NCI-H748 (cell line): ENCODE data around the gene TAS2R1.

ENCODE experiments used
- DNase-seq: peaks from one replicate; lab custom pipeline; 2025; ENCODE audit not compliant: unreplicated experiment; lab: John Stamatoyannopoulos, UW

TAS2R1 gene

DNA sequence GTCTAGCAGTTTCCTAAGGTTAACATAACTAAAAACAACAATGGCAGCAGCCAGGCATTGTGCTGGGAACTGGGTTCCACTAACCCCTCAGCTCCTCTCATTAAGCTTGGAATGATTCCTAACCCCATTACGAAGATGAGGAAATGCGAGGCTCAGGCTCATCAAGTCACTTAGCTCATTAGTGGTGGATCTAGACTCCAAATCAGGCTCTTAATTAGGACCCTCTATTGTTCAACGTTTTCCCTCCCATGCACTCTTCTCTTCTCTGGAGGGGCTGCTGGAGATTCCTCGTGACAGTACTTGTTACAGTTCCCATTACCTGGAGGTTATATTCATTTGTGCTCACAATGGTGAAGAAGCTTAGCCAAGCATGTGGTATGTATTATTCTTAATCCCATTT, 6.5 kb downstream of the TAS2R1 start:
- DNase-seq: no peak

DNA sequence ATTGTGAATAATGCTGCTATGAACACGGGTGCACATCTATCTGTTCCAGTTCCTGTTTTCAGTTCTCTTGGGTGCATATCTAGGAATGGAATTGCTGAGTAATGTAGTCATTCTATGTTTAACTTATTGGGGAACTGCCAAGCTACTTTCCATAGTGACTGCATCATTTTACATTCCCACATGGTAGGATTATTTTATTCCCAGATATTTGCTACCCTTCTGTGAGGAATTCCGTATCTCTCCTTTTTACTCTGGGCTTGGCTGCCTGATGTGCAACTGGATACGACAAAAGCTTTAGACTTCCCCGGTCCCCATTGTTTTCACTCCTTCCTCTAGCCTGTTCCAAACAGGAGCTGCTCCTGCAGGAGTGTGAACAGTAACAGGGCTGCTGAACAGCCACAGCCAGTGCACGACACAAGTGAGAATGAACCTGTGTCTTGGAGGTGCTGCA, 7.2 kb downstream of the TAS2R1 start:
- DNase-seq: no peak

DNA sequence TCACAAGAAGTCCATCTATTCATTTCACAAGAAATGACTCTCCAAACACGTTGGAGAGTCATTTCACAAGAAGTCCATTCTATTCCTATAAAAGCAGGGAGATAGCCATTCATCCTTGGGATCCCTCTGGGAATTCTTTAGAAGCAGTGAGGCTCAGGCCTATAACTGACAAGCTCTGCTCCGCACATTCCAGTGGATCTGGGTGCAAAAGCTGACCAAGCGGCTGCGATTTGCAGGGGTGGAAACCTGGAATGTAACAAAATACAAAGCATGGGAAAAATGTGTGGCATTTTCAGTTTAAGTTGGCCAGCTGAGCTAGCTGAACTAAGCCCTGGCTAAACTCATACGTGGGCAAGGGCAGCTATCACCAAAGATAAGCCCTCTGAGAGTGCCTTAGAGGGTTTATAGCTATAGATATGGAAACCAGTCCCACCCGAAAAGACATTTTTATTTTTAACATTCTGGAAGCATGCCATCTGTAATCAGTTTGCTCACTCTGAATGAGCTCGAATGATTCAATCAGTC, 8.7 kb downstream of the TAS2R1 start:
- DNase-seq: no peak

DNA sequence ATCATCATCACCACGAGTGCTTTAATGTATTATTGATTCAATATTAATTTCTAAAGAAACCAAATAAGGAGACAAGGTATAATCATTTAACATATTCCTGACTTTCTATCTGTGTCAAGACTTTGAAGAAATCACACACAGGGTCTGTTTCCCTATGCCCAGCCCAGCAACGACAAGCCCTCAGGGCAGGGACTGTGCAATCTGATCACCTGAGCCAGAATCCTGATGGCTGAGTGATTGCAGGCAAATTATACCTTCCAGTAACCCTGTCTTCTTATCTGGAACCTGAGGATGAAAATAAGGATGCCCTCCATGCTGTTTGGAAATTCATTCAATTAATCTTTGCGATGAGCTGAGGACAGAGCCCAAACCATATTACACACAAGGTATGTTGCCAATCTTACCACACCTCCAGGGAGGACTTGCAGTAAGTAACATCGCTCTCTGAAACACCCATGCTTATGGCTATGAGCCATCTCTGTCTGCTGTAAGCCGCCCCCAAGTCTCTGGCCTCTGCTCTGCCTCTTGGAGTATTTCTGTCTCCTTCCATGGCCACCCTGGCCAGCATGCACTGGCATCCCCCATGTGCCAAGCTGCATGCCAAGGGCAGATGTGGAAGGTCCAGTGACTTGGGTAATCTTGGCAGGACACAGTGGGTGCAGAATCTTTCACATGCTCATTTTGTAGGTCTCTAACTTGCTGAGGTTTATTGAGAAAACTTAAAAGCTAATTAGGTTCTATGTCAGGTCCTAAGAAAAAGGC, 10.6 kb downstream of the TAS2R1 start:
- DNase-seq: peak; percentile 46

DNA sequence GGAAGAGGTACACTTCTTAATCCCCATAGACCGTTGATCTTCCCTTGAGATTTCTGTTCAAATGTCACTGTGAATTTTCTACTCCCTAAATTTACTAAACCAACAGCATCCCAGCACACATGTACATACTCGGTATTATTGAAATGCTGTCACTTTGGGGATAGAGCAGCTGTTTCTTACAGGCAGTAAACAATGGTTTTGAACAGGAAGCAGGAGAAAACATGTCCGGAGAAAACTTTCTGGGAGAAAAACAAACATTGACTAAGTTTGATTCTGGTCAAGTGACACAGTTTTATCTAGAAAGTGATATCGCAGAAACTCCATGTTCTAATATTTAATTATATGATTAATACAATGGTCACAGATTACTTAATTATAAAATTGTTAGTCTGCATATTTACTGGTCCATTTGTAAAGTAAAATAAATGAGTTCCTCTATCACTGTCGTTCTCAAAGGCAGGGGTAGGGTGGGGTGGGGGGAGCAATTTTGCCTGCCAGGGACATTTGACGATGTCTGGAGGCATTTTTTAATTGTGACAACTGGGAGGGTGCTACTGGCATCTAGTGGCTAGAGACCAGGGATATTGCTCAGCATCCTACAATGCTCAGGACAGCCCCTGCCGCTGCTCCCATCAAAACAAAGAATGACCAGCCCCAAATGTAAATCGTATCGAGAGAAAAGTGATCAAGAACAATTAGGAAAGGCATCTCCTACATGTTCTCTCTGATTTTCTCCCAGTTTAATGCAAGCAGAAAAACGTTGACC, 12.2 kb downstream of the TAS2R1 start:
- DNase-seq: peak; percentile 37

DNA sequence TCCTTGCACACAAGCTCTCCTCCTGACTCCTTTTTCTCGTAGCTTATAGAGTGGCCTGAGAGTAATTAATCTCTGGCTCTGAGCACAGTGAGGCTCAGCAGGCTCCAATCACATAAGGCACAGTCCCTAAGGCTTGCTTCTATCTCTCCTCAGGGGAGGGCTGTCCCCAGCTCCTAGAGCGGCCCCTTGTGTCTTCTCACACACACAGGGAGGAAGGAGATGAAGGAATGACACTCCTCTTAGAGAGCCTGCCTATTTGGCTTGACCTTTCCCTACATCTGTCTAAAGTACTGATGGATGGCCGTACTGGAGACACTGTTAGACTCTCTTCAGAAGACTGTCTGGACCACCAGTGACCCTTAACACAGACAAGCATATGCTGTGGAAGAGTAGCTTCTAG, 12.9 kb downstream of the TAS2R1 start:
- DNase-seq: no peak

DNA sequence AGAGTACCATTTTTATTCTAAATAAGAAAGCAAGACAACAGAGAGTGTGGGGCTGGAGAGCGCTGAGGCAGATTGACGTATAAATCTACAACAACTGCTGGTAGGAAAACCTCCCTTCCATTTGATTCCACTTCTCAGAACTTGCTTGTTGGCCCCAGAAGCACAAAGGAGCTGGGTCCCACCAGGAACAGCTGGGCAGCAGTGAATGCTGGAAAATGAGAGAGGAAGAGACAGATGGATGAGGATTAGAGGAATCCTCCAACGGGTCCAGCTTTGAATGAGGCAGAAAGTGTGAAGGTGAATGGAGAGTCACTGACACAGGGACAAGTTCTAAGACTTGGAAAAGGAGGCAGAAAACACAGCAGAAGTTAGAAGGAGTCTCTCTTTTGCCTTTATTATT, 14.8 kb downstream of the TAS2R1 start:
- DNase-seq: no peak

DNA sequence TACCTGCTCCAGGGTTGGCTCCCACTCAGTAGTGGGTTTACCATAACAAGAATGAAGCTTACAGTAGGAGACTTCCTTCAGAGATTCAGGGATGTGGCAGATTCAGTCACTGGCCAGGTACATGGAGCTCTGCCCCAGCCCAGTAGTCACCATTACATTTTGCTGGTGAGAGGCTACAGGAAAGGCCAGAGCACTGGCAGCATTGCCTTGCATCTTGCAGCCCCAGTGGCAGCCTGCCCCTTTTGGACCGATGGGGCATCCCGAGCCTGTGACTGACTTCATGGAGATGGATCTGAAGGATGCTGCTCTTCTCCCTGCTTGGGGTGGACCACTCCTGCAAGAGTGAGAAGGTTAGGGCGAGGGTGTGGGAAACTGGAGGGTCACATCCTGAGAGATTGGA, 16.8 kb downstream of the TAS2R1 start:
- no peak for DNase-seq

DNA sequence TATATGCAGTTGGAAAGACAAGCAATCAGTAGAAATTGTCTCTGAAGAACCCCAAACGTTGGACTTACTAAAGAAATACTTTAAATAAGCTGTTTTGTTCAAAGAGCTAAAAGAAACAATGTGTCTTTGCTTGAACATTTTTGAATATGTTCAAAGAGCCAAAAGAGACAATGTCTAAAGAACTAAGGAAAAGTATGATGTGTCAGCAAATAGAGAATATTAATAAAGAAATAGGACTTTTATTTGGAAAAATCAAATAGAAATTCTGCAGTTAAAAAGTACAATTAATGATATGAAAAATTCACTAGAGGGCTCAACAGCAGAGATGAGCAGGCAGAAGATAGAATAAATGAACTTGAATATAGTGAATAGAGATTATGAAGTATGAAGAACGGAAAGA, 19.2 kb downstream of the TAS2R1 start:
- DNase-seq: no peak

DNA sequence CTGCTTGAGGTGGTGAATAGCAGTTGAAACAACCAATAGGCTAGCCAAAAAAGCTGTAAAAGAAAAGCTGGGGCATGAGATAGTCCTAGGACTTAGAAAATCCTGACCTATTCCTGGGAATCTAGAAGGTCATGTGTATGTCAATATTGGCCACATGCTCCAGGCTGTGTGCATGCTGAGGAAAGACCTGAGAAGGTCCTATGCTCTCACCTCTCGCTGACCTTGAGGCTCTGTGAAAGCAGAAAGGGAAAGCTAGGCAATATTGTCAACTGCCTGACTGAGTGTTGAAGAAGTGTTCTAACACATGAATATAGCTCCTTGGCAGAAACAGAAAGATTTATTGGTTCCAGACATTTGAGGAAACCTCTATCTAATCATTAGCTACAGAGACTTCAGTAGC, 19.8 kb downstream of the TAS2R1 start:
- DNase-seq: no peak

DNA sequence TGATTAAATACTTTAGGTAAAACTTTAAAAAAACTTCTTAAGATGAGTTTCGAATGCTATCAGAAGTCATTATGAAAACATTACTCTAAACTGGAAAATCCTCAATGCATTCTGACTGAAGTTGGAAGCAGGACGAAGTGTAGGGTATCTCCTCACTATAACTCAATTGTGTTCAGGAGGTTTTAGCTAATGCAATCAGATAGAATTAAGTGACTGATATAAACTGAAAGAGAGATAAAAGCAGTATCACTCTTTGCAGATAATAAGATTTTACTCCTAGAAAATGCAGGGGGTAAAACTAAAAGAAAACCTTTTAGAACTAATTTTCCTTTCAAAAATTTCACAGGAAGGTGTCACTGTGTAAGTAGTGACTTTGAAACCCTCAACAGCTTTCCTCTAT, 22.1 kb downstream of the TAS2R1 start:
- no peak for DNase-seq

DNA sequence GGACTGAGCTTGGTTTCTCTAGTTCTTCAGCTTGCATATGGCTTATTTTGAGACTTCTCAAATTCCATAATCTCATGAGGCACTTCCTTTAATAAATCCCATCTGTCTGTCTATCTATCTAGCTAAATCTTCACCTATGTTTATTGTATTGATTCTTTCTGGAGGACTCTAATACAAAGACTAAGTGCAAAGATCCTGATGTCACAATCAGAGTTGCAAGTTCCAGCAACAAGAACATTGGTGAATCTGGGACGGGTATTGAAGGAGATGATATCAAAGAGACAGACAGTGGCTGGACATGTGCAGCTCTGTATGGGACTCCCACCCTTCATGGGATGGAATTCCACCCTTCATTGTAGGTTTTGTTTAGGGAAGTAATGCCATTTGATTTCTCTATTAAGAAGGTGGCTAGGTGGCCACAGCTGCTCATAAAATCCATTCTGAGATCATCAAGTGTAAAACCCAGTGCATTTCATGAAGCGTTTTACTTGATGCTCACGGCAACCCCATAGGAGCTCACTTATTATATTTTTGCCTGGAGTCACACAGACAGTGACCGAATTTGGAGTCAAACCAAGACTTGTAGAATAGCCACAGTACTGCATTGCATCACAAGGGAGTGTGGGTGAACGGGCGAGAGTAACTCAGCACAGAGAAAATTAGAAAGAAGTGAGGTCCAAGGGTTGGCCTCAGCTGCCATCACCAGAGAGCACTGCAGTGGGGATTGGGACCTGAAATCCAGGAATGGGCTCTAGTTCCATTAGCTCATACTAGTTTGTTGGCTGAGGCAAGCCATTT, 24.9 kb downstream of the TAS2R1 start:
- DNase-seq: no peak

DNA sequence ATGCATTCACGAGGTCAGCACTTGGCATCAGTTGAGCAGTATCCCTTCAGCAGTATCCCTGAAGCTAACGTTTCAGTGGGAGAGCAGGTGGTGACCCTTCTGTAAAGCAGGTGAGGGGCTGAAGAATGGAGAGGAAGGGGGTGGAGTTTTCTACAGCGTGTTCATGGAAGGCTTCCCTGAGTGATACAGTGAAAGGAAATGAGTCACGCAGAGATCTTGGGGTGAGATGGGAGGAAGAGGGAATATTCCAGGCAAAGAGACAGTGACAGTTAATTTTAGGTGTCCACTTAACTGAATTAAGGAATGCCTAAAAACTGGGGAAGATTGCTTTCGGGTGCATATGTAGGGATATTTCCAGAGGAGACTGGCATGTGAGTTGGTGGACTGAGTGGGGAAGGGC, 25.7 kb downstream of the TAS2R1 start:
- no peak for DNase-seq

DNA sequence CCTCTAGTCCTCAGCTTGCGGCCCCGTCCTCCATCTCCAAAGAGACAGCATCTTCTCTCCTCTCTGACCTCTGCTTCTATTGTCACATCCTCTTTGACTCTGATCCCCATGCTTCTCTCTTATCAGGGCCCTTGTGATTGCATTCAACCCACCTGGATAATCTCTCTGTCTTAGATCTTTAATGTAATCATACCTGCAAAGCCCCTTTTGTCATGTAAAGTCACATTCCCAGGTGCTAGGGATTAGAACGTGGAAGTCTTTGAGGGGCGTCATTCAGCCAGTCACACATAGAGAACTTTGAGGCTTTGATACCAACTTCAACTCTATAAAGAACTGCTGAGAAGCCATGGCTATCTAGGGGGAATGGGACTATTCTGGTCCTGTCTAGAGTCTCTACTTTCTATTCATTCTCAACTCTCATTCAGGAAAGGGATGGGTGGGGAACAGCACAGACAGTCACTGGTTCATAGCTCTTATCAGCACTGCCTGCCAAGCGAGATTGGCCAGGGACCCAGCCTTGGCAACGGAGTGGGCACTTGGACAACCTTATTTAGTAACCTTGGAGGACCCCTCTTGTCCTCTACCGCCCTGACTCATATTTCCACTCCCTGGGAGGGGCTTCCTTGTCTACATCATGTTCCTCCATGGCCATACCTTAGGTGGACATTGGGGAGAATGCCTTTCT, 29.0 kb downstream of the TAS2R1 start:
- DNase-seq: no peak

DNA sequence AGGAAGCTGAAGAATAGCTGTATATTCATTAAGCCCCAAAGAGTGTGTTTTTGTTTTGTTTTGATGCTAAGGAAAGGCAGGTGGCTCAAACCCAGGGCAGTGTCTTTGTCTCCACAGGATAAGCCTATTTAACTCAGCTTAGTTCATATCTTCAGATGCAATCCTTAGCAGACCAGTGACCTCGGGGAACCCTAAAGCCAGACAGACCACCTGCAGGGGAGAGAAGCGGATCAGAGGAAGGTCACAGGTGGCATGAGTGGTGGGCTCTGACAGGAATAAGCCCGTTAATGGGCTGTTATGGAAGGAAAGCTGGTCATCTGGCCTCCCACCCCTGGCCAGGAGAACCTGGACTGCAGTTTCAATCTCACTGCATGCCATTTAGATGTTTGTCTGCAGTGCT, 30.8 kb downstream of the TAS2R1 start:
- peak; percentile 44 for DNase-seq

DNA sequence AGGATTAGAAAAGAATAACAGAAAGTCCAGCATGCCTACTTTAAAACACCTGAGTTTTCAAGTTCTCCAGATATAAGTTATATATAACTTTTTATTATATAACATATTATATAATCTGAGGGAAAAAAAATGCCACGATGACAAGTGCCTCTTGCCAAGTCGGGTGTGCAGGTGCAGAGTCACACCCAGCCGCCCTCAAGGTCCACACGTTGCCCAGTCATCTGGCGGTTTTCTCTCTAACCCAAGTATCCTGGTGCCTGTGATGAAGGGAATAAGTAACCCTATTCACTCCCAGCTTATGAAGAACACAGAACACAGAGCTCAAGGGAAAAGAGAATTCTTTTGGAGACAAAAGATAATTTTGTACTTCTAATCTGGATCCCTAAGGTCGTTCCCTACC, 31.8 kb downstream of the TAS2R1 start:
- DNase-seq: peak; percentile 50

DNA sequence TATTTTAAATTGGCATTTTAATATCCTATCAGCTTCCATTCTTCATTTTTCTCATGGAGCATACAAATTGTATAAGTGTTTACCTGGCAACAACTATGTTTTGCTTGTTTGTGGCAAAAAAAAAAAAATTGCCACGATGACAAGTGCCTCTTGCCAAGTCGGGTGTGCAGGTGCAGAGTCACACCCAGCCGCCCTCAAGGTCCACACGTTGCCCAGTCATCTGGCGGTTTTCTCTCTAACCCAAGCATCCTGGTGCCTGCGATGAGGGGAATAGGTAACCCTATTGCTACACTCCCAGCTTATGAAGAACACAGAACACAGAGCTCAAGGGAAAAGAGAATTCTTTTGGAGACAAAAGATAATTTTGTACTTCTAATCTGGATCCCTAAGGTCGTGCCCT, 32.8 kb downstream of the TAS2R1 start:
- peak; percentile 77 for DNase-seq

DNA sequence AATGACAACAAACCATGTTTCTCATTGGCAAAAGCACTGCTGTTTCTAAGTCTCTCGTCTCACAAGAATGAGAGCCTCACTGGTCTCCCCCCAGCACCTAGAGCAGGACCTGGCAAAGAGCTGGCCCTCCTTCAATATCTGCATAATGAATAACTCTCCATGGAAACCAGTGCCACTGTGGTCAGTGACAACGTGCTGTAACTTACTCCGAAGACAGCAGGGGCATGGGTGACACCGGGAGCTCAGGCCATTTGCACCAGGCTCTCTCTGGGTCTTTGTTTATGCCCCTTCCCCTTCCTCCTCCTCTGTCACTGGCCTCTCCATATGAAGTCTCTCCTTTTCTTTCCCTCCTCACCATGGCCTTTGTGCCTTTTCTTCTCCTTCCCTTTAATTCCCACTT, 33.3 kb downstream of the TAS2R1 start:
- peak; percentile 91 for DNase-seq

DNA sequence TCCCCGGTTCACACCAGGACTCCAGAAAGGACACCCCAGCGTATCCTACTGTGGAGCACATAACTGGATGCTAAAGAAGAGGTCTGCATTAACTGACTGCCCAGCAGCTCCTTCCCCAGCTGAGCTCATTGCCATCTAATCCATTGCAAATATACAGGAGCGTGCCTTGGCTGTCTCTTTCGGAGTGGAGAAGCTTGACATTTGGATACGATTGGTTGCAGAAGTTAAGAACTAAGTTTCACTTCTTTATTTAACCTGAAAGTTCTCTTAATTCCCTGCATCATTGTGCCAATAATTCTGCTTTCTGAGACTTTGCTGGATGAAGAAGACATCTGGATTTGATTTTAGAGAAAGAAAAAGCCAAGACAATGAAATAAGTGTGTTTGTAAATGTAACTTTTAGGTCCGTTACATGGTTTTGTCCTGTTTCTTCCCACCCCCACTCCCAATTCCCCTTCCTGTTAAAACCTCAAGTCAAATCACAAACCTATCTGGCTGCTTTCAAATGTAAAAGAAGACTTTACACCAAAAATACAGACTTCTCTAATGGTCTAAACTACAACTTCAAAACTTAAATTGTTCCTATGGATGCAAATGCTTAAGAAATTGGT, 33.9 kb downstream of the TAS2R1 start:
- no peak for DNase-seq

DNA sequence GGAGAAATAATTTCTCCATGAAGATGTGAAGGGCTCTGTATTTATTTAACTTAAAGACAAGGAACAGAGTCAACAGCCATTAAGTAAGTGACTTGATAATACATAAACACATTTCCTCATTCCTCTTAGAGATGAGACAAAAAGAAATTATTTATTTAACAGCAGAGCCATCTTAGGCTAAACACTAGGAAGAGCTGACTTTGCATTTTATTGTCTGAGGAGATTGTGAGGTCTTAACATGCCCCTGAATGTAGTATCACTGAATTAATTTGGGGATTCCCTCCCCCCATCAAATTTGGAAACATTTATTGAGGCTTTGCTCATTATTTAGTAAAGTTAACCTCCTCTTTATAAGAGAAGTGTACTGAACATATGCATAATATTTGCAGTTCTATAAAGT, 35.2 kb downstream of the TAS2R1 start:
- no peak for DNase-seq
